Activated CD4-positive, alpha-beta T cell treated with anti-CD3 and anti-CD28 coated beads, Interleukin-2, amount 10 ng/mL, durations not matched to agents 7 days and 5 days (primary cell): ENCODE data around the gene CRYL1. TPM values are rescaled to one million over a fixed set of nuclear protein-coding genes. Genes with fewer than 3 reads are reported as not detected.

Experiments
- CTCF ChIA-PET: fragments of 350-600 bp; sonication (Branson Sonifier 250); formaldehyde crosslinking; loops from one replicate; lab custom pipeline; 2021; ENCODE audit warnings: antibody characterized with exemption; lab: Charles Lee
- POLR2A ChIA-PET: fragments of 350-600 bp; sonication (Branson Sonifier 250); formaldehyde crosslinking; loops from one replicate; lab custom pipeline; 2021; ENCODE audit warnings: antibody characterized with exemption; lab: Charles Lee
- DNase-seq: peaks from one replicate; pipeline ENCODE4 v3.0.0-alpha.2; 2020
- H3K27ac Mint-ChIP-seq: one replicate; pipeline ENCODE4 v1.8.0; 2021; ENCODE audit warnings: mild to moderate bottlenecking, moderate library complexity, mixed read lengths
- H3K27me3 Mint-ChIP-seq: one replicate; pipeline ENCODE4 v1.8.0; 2021; ENCODE audit warnings: mixed read lengths
- H3K36me3 Mint-ChIP-seq: one replicate; pipeline ENCODE4 v1.8.0; 2021; ENCODE audit warnings: low read depth, mixed read lengths
- H3K4me1 Mint-ChIP-seq: one replicate; pipeline ENCODE4 v1.8.0; 2021; ENCODE audit warnings: mixed read lengths
- H3K4me3 Mint-ChIP-seq: one replicate; pipeline ENCODE4 v1.8.0; 2021; ENCODE audit warnings: mild to moderate bottlenecking, moderate library complexity, mixed read lengths
- H3K9me3 Mint-ChIP-seq: one replicate; pipeline ENCODE4 v1.8.0; 2021; ENCODE audit warnings: mixed read lengths
- microRNA-seq: library from miRNA; unstranded; fragments of <30 nt; microRNA quantifications from one replicate; pipeline ENCODE4 v1.2.0, GENCODE V29; 2021; ENCODE audit warnings: borderline microRNAs expressed, borderline replicate concordance
- total RNA-seq, 2 experiments: library from RNA; stranded (reverse); gene quantifications; one replicate each; pipeline ENCODE4 v1.2.3, GENCODE V29; 2021

Gene CRYL1
- total RNA-seq, 2 experiments from 2014 or later = 10.5 to 11.7 TPM

- Mint-ChIP-seq H3K9me3 (no peaks in the 10 kb centered on the region), H3K27me3 (no peaks in the 10 kb centered on the region), H3K4me3 (no peak overlapping the region), H3K36me3 (peaks cover 2% of the 10 kb centered on the region), H3K27ac (no peak overlapping the region), H3K4me1 (peaks cover 4% of the 10 kb centered on the region)
- ChIA-PET POLR2A (no interaction called here), CTCF (no interaction called here)
- no peak for DNase-seq
Measured at GRCh38 chr13:20359335-20359734, 166.3 kb downstream of the CRYL1 start.

GRCh38 chr13:20358022-20358421 is 167.6 kb downstream of the CRYL1 start:
- no peak for DNase-seq
- H3K9me3 Mint-ChIP-seq = no peaks in the 10 kb centered on the region
- H3K4me3 Mint-ChIP-seq = no peak overlapping the region
- CTCF ChIA-PET = no interaction called here
- H3K27ac Mint-ChIP-seq = no peak overlapping the region
- no peaks in the 10 kb centered on the region for H3K27me3 Mint-ChIP-seq
- POLR2A ChIA-PET = no interaction called here
- peaks cover 9% of the 10 kb centered on the region for H3K4me1 Mint-ChIP-seq
- H3K36me3 Mint-ChIP-seq = peaks cover 2% of the 10 kb centered on the region

GRCh38 chr13:20356444-20356843 is 169.2 kb downstream of the CRYL1 start:
- Mint-ChIP-seq H3K36me3 (peaks cover 2% of the 10 kb centered on the region), H3K4me3 (no peak overlapping the region), H3K27me3 (no peaks in the 10 kb centered on the region), H3K9me3 (no peaks in the 10 kb centered on the region), H3K27ac (no peak overlapping the region), H3K4me1 (peaks cover 21% of the 10 kb centered on the region)
- DNase-seq = no peak
- ChIA-PET POLR2A (interaction anchor here (0.6 kb wide), 1 partner anchor 86 kb away, joined by 5 read pairs; no protein-coding TSS in a partner anchor), CTCF (no interaction called here)

GRCh38 chr13:20354722-20355121 is 170.9 kb downstream of the CRYL1 start:
- Mint-ChIP-seq H3K4me3 (no peak overlapping the region), H3K4me1 (peaks cover 24% of the 10 kb centered on the region), H3K27me3 (no peaks in the 10 kb centered on the region), H3K9me3 (no peaks in the 10 kb centered on the region), H3K36me3 (peaks cover 2% of the 10 kb centered on the region), H3K27ac (no peak overlapping the region)
- ChIA-PET CTCF (no interaction called here), POLR2A (no interaction called here)
- no peak for DNase-seq

- ChIA-PET CTCF (interaction anchor here (1.5 kb wide), 1 partner anchor 39 kb away, joined by 3 read pairs; no protein-coding TSS in a partner anchor), POLR2A (interaction anchor here (0.8 kb wide), 1 partner anchor 152 kb away, joined by 3 read pairs; no protein-coding TSS in a partner anchor)
- Mint-ChIP-seq H3K36me3 (peaks cover 2% of the 10 kb centered on the region), H3K27me3 (no peaks in the 10 kb centered on the region), H3K27ac (no peak overlapping the region), H3K4me3 (no peak overlapping the region), H3K9me3 (no peaks in the 10 kb centered on the region), H3K4me1 (peaks cover 22% of the 10 kb centered on the region)
- DNase-seq = no peak
Measured at GRCh38 chr13:20353973-20354372, 171.7 kb downstream of the CRYL1 start.

Small RNA genes lying within 50 kb of the gene (microRNA-seq; reads per million reads assigned to microRNA genes)
- gene MIR4499 = not detected

Other genes with a start within 250 kb of the CRYL1 start
- gene IFT88, start 41.3 kb upstream of the CRYL1 start, total RNA-seq = 1 to 10 TPM; 6.3 to 7.4 TPM
- not detected for gene IL17D, start 177.8 kb upstream of the CRYL1 start, total RNA-seq
- 10 to 100 TPM; 10.2 to 10.7 TPM for gene EEF1AKMT1, start 248.1 kb upstream of the CRYL1 start, total RNA-seq